Stromal cell of bone marrow (primary cell): ENCODE results near the gene CCR3.
A peak's percentile ranks its signal among the peaks of the same experiment; 100 is the strongest.

Experiments
- DNase-seq: peaks from one replicate; pipeline ENCODE4 v3.0.0-alpha.2; 2012; ENCODE audit warnings: low read depth

The CCR3 gene

DNA sequence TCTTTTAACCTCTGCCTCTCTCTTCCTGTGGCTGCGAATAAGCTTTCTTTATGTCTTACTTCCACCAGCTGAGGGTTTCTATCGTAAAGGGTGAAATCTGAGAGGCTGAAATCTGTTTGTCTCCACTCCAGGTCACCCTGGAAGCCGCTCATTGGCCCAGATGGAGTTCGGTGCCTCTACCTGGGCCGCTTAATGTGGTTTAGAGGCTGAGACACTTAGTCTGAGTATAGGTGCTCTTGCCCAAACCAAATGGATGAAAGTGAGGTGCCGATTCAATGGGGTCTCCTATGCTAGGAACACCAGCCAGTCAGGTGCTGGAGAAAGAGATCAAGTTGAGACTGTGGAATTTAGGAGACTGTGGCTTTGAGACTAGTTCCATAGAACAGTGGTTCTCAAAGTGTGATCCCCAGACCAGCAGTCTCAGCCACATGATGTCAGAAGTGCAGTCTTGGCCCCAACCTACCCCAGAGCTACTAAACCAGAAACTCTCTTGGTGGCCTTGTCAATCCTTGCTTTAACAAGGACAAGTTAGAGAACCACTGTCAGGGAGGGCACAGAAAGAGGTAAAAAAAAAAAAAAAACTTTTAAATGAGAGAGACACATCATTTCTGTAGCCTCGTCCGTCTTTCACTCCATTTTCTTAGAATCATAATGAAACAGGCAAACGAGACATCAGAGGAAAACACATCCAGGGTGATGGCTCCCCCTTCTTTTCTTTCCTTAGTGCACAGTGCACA is 56.8 kb downstream of the CCR3 start:
- no peak for DNase-seq

DNA sequence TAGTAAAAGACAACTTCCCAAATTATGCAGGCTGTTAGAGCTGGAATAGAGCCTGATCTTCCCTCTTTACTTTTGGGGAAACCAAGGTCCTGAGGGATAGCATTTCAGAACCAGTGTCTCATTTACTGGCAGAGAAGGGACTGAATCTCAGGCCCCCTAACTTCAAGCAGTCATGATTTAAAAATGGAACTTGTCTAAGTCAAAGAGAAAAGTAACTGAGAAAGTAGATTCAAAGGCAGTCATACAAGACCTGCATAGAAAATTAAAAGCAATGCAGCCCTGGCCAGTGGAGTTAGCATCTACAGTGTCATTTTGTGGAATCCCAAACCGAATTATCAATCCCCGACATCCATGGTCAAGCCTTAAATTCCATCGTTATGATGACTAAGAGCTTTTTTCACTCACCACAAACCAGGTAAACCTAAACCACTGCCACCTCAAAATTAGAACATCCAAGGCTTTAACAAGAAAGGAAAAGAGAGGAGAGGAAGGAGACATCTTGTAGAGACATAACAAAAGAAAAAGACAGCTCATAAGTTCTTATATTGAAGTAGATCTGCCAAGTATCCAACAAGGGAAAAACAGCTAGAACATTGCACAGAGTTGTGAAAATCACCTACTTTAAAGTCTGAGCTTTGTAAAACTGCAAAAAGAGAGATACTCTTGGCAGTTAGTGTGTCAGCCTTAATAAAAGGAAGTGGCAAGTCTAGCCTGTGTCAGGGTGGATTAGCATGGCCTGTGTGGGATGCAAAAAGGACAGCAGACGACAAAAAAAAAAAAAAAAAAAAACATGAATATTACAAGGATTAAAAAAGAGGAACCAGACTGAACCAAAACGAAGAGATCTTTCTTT is 57.6 kb downstream of the CCR3 start:
- DNase-seq = no peak

DNA sequence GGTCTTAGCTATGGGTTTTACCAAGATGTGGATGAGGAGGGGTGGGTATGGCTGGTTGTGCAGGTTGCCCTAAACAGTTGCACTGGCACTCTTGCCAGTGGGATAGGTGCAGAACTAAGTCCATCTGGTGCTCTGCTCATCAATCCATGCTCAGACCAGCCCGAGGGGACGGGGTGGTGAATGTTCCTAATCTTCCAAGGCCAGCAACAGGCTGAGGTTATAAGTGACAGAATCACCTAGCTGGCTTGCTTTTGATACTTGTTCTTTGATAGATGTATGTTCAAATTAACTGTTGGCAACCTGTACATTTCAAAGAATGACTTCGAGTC is 58.2 kb downstream of the CCR3 start:
- DNase-seq = no peak

DNA sequence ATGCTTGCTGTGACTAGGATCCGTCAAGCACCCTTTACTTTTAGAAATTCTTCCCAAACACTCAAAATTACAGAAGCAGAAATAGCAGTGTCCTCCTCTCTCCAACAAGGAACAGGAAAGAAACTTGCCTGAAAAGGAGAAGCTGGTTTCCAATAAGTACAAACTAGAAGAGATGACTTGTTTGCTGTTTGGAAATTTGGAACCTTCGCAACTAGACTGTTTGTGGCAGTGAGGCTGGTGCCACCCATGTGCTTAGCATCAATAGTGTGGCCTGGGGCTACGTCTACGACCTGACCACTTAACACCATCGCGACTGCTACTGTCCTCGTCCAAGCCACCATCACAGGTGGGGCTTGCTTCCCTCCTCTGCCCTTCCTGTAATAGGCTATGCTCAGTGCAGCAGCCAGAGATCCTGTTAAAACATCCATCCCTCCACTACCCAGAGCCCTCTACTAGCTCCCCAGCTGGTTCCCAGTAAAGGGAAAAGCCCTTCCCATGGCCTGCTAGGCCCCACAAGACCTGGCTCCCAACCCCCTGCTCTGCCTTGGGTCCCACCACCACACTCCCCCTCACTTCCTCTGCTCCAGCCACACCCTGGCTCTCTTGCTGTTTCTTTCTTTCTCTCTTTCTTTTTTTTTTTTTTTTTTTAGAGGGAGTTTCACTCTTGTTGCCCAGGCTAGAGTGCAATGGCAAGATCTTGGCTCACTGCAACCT is 59.0 kb downstream of the CCR3 start:
- DNase-seq = no peak

DNA sequence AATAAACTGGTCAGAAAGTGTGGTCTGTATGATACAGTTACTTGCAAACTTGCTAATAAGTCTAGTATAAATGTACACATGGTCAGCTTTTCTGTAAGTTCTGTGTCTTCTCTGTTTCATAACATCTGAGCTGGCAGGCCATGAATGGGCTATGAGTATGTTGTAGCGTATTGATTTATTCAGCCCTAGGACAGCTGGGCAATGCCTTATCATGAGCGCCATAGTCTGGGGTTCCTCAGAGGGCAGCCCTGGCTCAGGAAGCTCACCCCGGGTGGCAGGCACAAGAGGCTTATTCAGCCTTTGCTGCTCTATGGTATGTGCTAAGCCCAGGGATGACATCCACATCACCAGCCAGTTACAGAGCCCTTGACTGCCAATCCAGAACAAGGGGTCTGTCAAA is 61.0 kb downstream of the CCR3 start:
- DNase-seq = no peak

DNA sequence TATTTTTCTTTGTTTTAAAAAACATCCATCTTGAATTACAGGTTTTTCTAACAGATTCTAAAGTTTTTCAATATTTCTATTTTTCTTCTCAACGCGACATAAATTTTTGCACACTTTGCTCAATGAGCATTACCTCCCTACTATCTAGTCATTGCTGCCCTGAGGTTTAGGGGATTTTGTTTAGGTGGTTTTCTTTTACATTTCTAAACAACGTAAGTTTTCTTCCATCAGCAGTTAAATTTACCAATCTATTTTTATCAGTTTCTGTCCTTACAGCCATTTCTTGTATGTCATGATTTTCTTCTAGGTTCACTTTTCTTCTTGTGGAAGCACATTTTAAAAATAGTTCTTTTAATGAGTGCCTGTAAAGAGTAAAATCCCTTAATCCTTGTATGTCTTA is 62.5 kb downstream of the CCR3 start:
- no peak for DNase-seq

DNA sequence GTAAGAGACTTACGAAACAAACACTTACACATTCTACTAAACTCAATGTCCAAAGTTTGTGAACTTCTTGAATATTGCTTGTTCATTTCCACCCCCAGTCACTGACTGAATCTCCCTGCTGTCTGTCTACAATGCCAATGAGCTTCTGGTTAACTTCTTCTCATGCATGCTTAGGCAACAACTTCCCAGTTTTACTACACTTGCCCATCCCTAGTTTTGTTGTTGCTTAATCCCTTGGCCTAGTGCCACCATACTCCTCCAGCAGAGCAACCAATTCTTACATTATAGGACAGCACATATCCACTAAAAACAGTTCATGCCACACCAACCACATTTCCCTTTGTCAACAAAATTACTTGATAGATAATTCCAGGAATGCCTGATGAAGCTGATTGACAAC is 70.7 kb downstream of the CCR3 start:
- peak; percentile 12 for DNase-seq

DNA sequence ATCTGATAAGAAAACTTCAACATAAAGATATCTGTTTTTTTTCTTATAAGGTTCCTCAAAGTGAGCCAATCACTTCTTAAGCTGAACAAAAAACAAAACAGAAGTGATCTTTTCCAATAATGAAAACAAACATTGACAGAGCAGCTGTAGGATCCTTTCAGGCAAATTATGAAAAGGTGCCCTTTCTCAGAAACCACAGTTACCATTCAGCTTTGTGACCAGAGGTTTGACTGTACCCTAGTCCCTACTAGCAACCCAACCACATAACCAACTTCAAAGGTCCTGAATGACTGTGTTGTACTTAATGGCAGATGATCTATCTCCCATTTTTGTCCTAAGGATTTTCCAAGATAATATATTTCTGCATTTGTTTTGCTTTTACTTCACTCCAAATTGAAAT is 72.3 kb downstream of the CCR3 start:
- no peak for DNase-seq

DNA sequence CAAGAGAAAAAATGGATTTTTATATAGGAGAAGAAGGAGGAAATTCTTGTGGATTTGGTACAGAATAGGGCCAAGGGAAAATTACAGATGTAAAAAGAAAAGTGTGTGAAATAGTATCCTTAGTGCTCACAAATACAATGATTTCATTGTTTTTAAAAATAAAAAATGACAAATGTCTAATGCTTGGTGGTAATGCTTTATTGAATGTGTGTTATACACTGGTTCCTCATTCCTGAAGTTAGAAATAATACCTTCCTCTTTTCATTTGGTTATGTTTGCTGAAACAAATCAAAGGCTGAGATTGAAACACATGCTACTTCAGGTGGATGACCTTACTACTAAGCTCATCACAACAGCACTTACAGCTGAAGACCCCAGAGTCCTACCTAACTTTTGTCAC is 73.9 kb downstream of the CCR3 start:
- DNase-seq = no peak
